GM12891 (cell line): Measurements from ENCODE around the gene SLC25A30.

Experiments
- POLR2A ChIP-seq: IDR thresholded peaks from 2 replicates; pipeline ENCODE4 v1.6.1; 2011; ENCODE audit warnings: low read depth, low read length, control low read depth
- POLR2AphosphoS5 ChIP-seq: IDR thresholded peaks from 2 replicates; pipeline ENCODE4 v1.6.1; 2011; ENCODE audit warnings: low read depth, low read length, control low read depth
- TAF1 ChIP-seq: IDR thresholded peaks from 2 replicates; pipeline ENCODE4 v1.6.1; 2011; ENCODE audit warnings: low read depth, low read length, control low read depth

DNA sequence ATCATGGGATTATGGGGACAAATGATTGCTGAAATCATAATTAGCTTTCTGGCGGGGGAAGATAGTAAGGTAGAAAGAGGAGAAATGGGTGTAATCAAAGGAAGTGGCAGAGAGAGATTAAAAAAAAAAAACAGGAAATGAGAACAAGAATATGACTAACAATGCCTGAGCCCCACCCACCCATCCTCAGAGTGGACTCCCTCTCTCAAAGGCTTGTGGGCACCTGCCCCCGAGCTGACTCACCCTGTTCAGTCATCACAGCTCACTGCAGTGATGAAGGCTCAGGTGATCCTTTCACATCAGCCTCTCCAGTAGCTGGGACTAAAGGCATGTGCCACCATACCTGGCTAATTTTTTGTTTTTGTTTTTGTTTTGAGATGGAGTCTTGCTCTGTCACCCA lies 50.8 kb downstream of the SLC25A30 start:
- no peak for TF ChIP-seq POLR2A
- TF ChIP-seq POLR2AphosphoS5, result no peak
- TF ChIP-seq TAF1, result no peak
